Measurements from ENCODE around the gene MLPH. TPM values are rescaled to one million over a fixed set of nuclear protein-coding genes. Genes with fewer than 3 reads are reported as not detected.

The MLPH gene
- total and polyA plus RNA-seq, 2 of the 4 experiments (the other 2 are of a cell fraction), result 13.8 to 21.6 TPM

- no peak overlapping the region for H2AK5ac ChIP-seq (ENCODE audit: low read depth, low read length)
- no peak overlapping the region for H2BK15ac ChIP-seq (ENCODE audit: low read depth, low read length)
- H3K27ac ChIP-seq (ENCODE audit: insufficient read depth, low read length), result no peak overlapping the region
- dilution Hi-C loops (cut with HindIII; ENCODE audit: low sequenced_read_pairs, unreplicated experiment) (no loop called here), in situ Hi-C loops (cut with MboI; ENCODE audit: low sequenced_read_pairs) (loop anchor here (25.0 kb wide), 2 partner anchors 1039 to 1214 kb away; a partner anchor contains a TSS), intact Hi-C loops (cut with micrococcal nuclease) (no loop called here)
- 82% methylated on average over 14 of the region's 16 CpGs; no CpG with 5 or more reads in 1 of the 2 experiments for WGBS, 2 experiments (ENCODE audit: extremely low coverage in 2 of 2, insufficient read length in 1 of 2)
- no peak overlapping the region for H2BK120ac ChIP-seq (ENCODE audit: low read depth, low read length)
- no peaks in the 10 kb centered on the region for H3K27me3 ChIP-seq (ENCODE audit: control insufficient read depth, insufficient read depth, low read length)
- no peak overlapping the region for H4K5ac ChIP-seq (ENCODE audit: low read depth, low read length)
- H3K9me1 ChIP-seq (ENCODE audit: insufficient read depth, low read length), result no peaks in the 10 kb centered on the region
- H2AFZ ChIP-seq (replicated peaks; ENCODE audit: low read length, poor library complexity), result no peak overlapping the region
- H3K4me2 ChIP-seq (ENCODE audit: low read depth, low read length), result no peak overlapping the region
- H3K4me3 ChIP-seq (ENCODE audit: insufficient read depth, low read depth, low read length), result no peak overlapping the region
- no peak overlapping the region for H4K91ac ChIP-seq (ENCODE audit: insufficient read depth, low read depth, low read length)
- no peak for ATAC-seq (ENCODE audit: low read depth)
- H3K4me1 ChIP-seq (ENCODE audit: control insufficient read depth, insufficient read depth, low read length), result 0 out of 2 replicates have a peak, but pooled peaks cover 2% of the 10 kb centered on the region
- H2BK5ac ChIP-seq (ENCODE audit: low read depth, low read length, poor library complexity, severe bottlenecking), result no peak overlapping the region
- H3K79me1 ChIP-seq (ENCODE audit: low read depth in 1 of 2, low read length in 2 of 2), result no peaks in the 10 kb centered on the region
- peaks cover 9% of the 10 kb centered on the region for H3K36me3 ChIP-seq (ENCODE audit: control insufficient read depth, insufficient read depth, low read length)
- ChIA-PET POLR2A (ENCODE audit: unreplicated experiment) (no interaction called here), CTCF (no interaction called here)
- H3K9me3 ChIP-seq (ENCODE audit: control insufficient read depth, insufficient read depth, low read length), result peaks cover 6% of the 10 kb centered on the region
- no peak overlapping the region for H2AK9ac ChIP-seq (replicated peaks; ENCODE audit: low read depth, low read length, poor library complexity)
- H3K56ac ChIP-seq (ENCODE audit: extremely low read depth, insufficient read depth, low read length), result no peak overlapping the region
- no peak for DNase-seq
- TF ChIP-seq RAD21 (IDR thresholded peaks at IDR 0.05; ENCODE audit: low read length) (no peak), MAFK (IDR thresholded peaks at IDR 0.05; ENCODE audit: low read depth, low read length) (no peak), RFX5 (IDR thresholded peaks at IDR 0.05; ENCODE audit: low read depth, low read length) (no peak), MAZ (IDR thresholded peaks at IDR 0.05; ENCODE audit: borderline replicate concordance, low read depth, low read length) (no peak), MXI1 (IDR thresholded peaks at IDR 0.05; ENCODE audit: borderline replicate concordance, low read depth, low read length) (no peak), RCOR1 (IDR thresholded peaks at IDR 0.05; ENCODE audit: insufficient replicate concordance, low read length) (no peak), CHD1 (IDR thresholded peaks at IDR 0.05; ENCODE audit: low read depth, low read length) (no peak), CTCF (conservative IDR thresholded peaks at IDR 0.05; ENCODE audit: low read depth, low read length) (no peak), POLR2A (IDR thresholded peaks at IDR 0.05; ENCODE audit: low read depth, low read length) (no peak), BHLHE40 (IDR thresholded peaks at IDR 0.05; ENCODE audit: low read depth, low read length) (no peak), USF2 (IDR thresholded peaks at IDR 0.05; ENCODE audit: low read depth, low read length) (no peak), ELK1 (IDR thresholded peaks at IDR 0.05; ENCODE audit: borderline replicate concordance, low read depth, low read length) (no peak), SMC3 (IDR thresholded peaks at IDR 0.05; ENCODE audit: low read depth, low read length) (no peak), CEBPB (IDR thresholded peaks at IDR 0.05; ENCODE audit: low read depth, low read length) (no peak)
- no peak overlapping the region for H2BK20ac ChIP-seq (ENCODE audit: low read depth, low read length)
- H3K23ac ChIP-seq (ENCODE audit: low read depth, low read length), result no peak overlapping the region
- no peak overlapping the region for H3K18ac ChIP-seq (ENCODE audit: low read depth, low read length)
- no peaks in the 10 kb centered on the region for H4K20me1 ChIP-seq (ENCODE audit: insufficient read depth, low read length)
- H4K8ac ChIP-seq (ENCODE audit: low read depth in 2 of 2, low read length in 2 of 2), result no peak overlapping the region
- BruUV-seq (replicated peaks), result no TSS peak
- H3K9ac ChIP-seq (ENCODE audit: low read depth, low read length), result no peak overlapping the region
- H3K4ac ChIP-seq (ENCODE audit: low read depth, low read length), result no peak overlapping the region
- no peak overlapping the region for H3K14ac ChIP-seq (replicated peaks; ENCODE audit: low read depth, low read length)
Measured at GRCh38 chr2:237551071-237551574, 64.1 kb downstream of the MLPH start.

Measured in IMR-90 (cell line).